ENCODE data around the gene WAC. TPM values are rescaled to one million over a fixed set of nuclear protein-coding genes. Genes with fewer than 3 reads are reported as not detected.

The WAC gene
- polyA plus RNA-seq, 6 donors from 2014 or later, result 67.8 to 162 (median 139) TPM

- H3K36me3 Mint-ChIP-seq, result peaks cover 15 to 17% of the 10 kb centered on the region in 2 donors
- H3K27ac Mint-ChIP-seq, result peak overlapping the region in 2 of 6 donors; percentile 22 to 40
Observed at GRCh38 chr10:28540145-28540544, 7.2 kb downstream of the WAC start.

GRCh38 chr10:28541717-28542365, 8.9 kb downstream of the WAC start:
- H3K9me3 Mint-ChIP-seq, result no peaks in the 10 kb centered on the region
- peak overlapping the region in 2 of 8 donors; percentile 0 to 67 for H3K4me3 Mint-ChIP-seq
- no peak for ATAC-seq (ENCODE audit: low read depth in 2 of 2)
- H3K27me3 Mint-ChIP-seq, result no peaks in the 10 kb centered on the region
- peaks cover 15 to 17% of the 10 kb centered on the region in 2 donors for H3K36me3 Mint-ChIP-seq
- H3K27ac Mint-ChIP-seq, result peak overlapping the region in 4 of 6 donors; percentile 6 to 91 (median 82)
- peaks cover 33 to 62% (median 43%) of the 10 kb centered on the region in 3 donors for H3K4me1 Mint-ChIP-seq
- DNase-seq, result no peak

More at GRCh38 chr10:28540145-28540544, 7.2 kb downstream of the WAC start:
- Mint-ChIP-seq H3K9me3 (no peaks in the 10 kb centered on the region), H3K4me1 (peaks cover 33 to 69% (median 48%) of the 10 kb centered on the region in 3 donors), H3K4me3 (no peak overlapping the region), H3K27me3 (no peaks in the 10 kb centered on the region)
- ATAC-seq (ENCODE audit: low read depth in 2 of 2) (no peak), DNase-seq (no peak)

- H3K27ac Mint-ChIP-seq, result peak overlapping the region in 1 of 6 donors; percentile 42
- no peaks in the 10 kb centered on the region for H3K9me3 Mint-ChIP-seq
- ATAC-seq (ENCODE audit: low read depth in 2 of 2) (peak; percentile 64 to 66), DNase-seq (peak; percentile 19)
- H3K4me3 Mint-ChIP-seq, result peak overlapping the region in 4 of 8 donors; percentile 4 to 65 (median 42)
- H3K36me3 Mint-ChIP-seq, result peaks cover 12 to 14% of the 10 kb centered on the region in 2 donors
- peaks cover 28 to 58% (median 40%) of the 10 kb centered on the region in 3 donors for H3K4me1 Mint-ChIP-seq
- no peaks in the 10 kb centered on the region for H3K27me3 Mint-ChIP-seq
Observed at GRCh38 chr10:28542728-28543127, 9.8 kb downstream of the WAC start.

GRCh38 chr10:28544058-28544457, 11.1 kb downstream of the WAC start:
- ATAC-seq (ENCODE audit: low read depth in 2 of 2) (no peak), DNase-seq (no peak)
- H3K27me3 Mint-ChIP-seq, result no peaks in the 10 kb centered on the region
- no peak overlapping the region for H3K4me3 Mint-ChIP-seq
- peaks cover 32 to 64% (median 46%) of the 10 kb centered on the region in 3 donors for H3K4me1 Mint-ChIP-seq
- H3K9me3 Mint-ChIP-seq, result no peaks in the 10 kb centered on the region
- H3K36me3 Mint-ChIP-seq, result peaks cover 14 to 15% of the 10 kb centered on the region in 2 donors
- peak overlapping the region in 1 of 6 donors; percentile 91 for H3K27ac Mint-ChIP-seq

GRCh38 chr10:28545967-28546644, 13.2 kb downstream of the WAC start:
- H3K9me3 Mint-ChIP-seq, result no peaks in the 10 kb centered on the region
- ATAC-seq (ENCODE audit: low read depth in 2 of 2) (peak; percentile 54 to 55), DNase-seq (no peak)
- H3K4me1 Mint-ChIP-seq, result peaks cover 43 to 72% (median 56%) of the 10 kb centered on the region in 3 donors
- H3K4me3 Mint-ChIP-seq, result no peak overlapping the region
- H3K27ac Mint-ChIP-seq, result peak overlapping the region in 4 of 6 donors; percentile 1 to 40 (median 12)
- peaks cover 12 to 23% of the 10 kb centered on the region in 2 donors for H3K36me3 Mint-ChIP-seq
- H3K27me3 Mint-ChIP-seq, result no peaks in the 10 kb centered on the region

- DNase-seq (no peak), ATAC-seq (ENCODE audit: low read depth in 2 of 2) (no peak)
- H3K27me3 Mint-ChIP-seq, result no peaks in the 10 kb centered on the region
- peaks cover 44 to 71% (median 62%) of the 10 kb centered on the region in 3 donors for H3K4me1 Mint-ChIP-seq
- no peaks in the 10 kb centered on the region for H3K9me3 Mint-ChIP-seq
- peaks cover 5 to 29% of the 10 kb centered on the region in 2 donors for H3K36me3 Mint-ChIP-seq
- peak overlapping the region in 3 of 6 donors; percentile 24 to 48 (median 46) for H3K27ac Mint-ChIP-seq
- H3K4me3 Mint-ChIP-seq, result no peak overlapping the region
Observed at GRCh38 chr10:28548781-28549498, 16.0 kb downstream of the WAC start.

- H3K9me3 Mint-ChIP-seq, result no peaks in the 10 kb centered on the region
- H3K27ac Mint-ChIP-seq, result peak overlapping the region in 2 of 6 donors; percentile 15 to 73
- DNase-seq, result no peak
- ATAC-seq (ENCODE audit: low read depth in 2 of 2), result no peak
- H3K36me3 Mint-ChIP-seq, result peaks cover 17 to 41% of the 10 kb centered on the region in 2 donors
- H3K4me3 Mint-ChIP-seq, result no peak overlapping the region
- H3K27me3 Mint-ChIP-seq, result no peaks in the 10 kb centered on the region
- peaks cover 61 to 79% (median 74%) of the 10 kb centered on the region in 3 donors for H3K4me1 Mint-ChIP-seq
Observed at GRCh38 chr10:28551086-28551485, 18.2 kb downstream of the WAC start.

GRCh38 chr10:28552775-28553174, 19.9 kb downstream of the WAC start:
- H3K27me3 Mint-ChIP-seq, result no peaks in the 10 kb centered on the region
- peaks cover 62 to 82% (median 77%) of the 10 kb centered on the region in 3 donors for H3K4me1 Mint-ChIP-seq
- peak overlapping the region in 1 of 8 donors; percentile 44 for H3K4me3 Mint-ChIP-seq
- ATAC-seq (ENCODE audit: low read depth in 2 of 2), result no peak
- no peak for DNase-seq
- no peaks in the 10 kb centered on the region for H3K9me3 Mint-ChIP-seq
- peak overlapping the region in 5 of 6 donors; percentile 0 to 83 (median 38) for H3K27ac Mint-ChIP-seq
- H3K36me3 Mint-ChIP-seq, result peaks cover 22 to 41% of the 10 kb centered on the region in 2 donors

GRCh38 chr10:28554009-28554408, 21.1 kb downstream of the WAC start:
- ATAC-seq (ENCODE audit: low read depth in 2 of 2) (peak in 1 of 2 donors; percentile 23), DNase-seq (no peak)
- no peaks in the 10 kb centered on the region for H3K9me3 Mint-ChIP-seq
- H3K36me3 Mint-ChIP-seq, result peaks cover 17 to 33% of the 10 kb centered on the region in 2 donors
- H3K4me1 Mint-ChIP-seq, result peaks cover 59 to 84% (median 83%) of the 10 kb centered on the region in 3 donors
- peak overlapping the region in 3 of 8 donors; percentile 6 to 29 (median 11) for H3K4me3 Mint-ChIP-seq
- peak overlapping the region in 2 of 6 donors; percentile 26 to 79 for H3K27ac Mint-ChIP-seq
- H3K27me3 Mint-ChIP-seq, result no peaks in the 10 kb centered on the region

GRCh38 chr10:28554952-28555351, 22.0 kb downstream of the WAC start:
- peaks cover 17 to 31% of the 10 kb centered on the region in 2 donors for H3K36me3 Mint-ChIP-seq
- peak overlapping the region in 1 of 8 donors; percentile 10 for H3K4me3 Mint-ChIP-seq
- H3K27me3 Mint-ChIP-seq, result no peaks in the 10 kb centered on the region
- DNase-seq (no peak), ATAC-seq (ENCODE audit: low read depth in 2 of 2) (no peak)
- peak overlapping the region in 5 of 6 donors; percentile 26 to 78 (median 53) for H3K27ac Mint-ChIP-seq
- H3K4me1 Mint-ChIP-seq, result peaks cover 58 to 85% (median 83%) of the 10 kb centered on the region in 3 donors
- no peaks in the 10 kb centered on the region for H3K9me3 Mint-ChIP-seq

- H3K27ac Mint-ChIP-seq, result peak overlapping the region in 5 of 6 donors; percentile 4 to 63 (median 26)
- peaks cover 17 to 28% of the 10 kb centered on the region in 2 donors for H3K36me3 Mint-ChIP-seq
Observed at GRCh38 chr10:28555358-28555757, 22.4 kb downstream of the WAC start.

GRCh38 chr10:28556142-28556541, 23.2 kb downstream of the WAC start:
- no peaks in the 10 kb centered on the region for H3K9me3 Mint-ChIP-seq
- peaks cover 25 to 32% of the 10 kb centered on the region in 2 donors for H3K36me3 Mint-ChIP-seq
- no peak overlapping the region for H3K4me3 Mint-ChIP-seq
- peaks cover 62 to 86% (median 85%) of the 10 kb centered on the region in 3 donors for H3K4me1 Mint-ChIP-seq
- DNase-seq, result no peak
- no peak for ATAC-seq (ENCODE audit: low read depth in 2 of 2)
- peak overlapping the region in 1 of 6 donors; percentile 53 for H3K27ac Mint-ChIP-seq
- H3K27me3 Mint-ChIP-seq, result no peaks in the 10 kb centered on the region

More at GRCh38 chr10:28555358-28555757, 22.4 kb downstream of the WAC start:
- no peaks in the 10 kb centered on the region for H3K9me3 Mint-ChIP-seq
- H3K4me1 Mint-ChIP-seq, result peaks cover 58 to 85% (median 82%) of the 10 kb centered on the region in 3 donors
- DNase-seq (no peak), ATAC-seq (ENCODE audit: low read depth in 2 of 2) (no peak)
- no peaks in the 10 kb centered on the region for H3K27me3 Mint-ChIP-seq
- H3K4me3 Mint-ChIP-seq, result peak overlapping the region in 1 of 8 donors; percentile 10

GRCh38 chr10:28558186-28558585, 25.3 kb downstream of the WAC start:
- Mint-ChIP-seq H3K4me3 (peak overlapping the region in 1 of 8 donors; percentile 42), H3K27me3 (no peaks in the 10 kb centered on the region), H3K27ac (peak overlapping the region in 1 of 6 donors; percentile 56)

More at GRCh38 chr10:28558186-28558585, 25.3 kb downstream of the WAC start:
- ATAC-seq (ENCODE audit: low read depth in 2 of 2), result no peak
- Mint-ChIP-seq H3K36me3 (peaks cover 19 to 28% of the 10 kb centered on the region in 2 donors), H3K9me3 (no peaks in the 10 kb centered on the region), H3K4me1 (peaks cover 43 to 75% (median 66%) of the 10 kb centered on the region in 3 donors)
- no peak for DNase-seq

Measured in naive B cell (primary cell).